ENCODE data around the gene NOP56.
A peak's percentile ranks its signal among the peaks of the same experiment; 100 is the strongest.
"Not testable (repeated sequence)": the region's sequence is repeated elsewhere in the genome, so short reads cannot be mapped to it uniquely, and the experiment has no call there.

The NOP56 gene

GRCh38 chr20:2682040-2682439 is 29.6 kb downstream of the NOP56 start:
- not testable (repeated sequence) for DNase-seq (ENCODE audit: low read depth in 2 of 2)

- not testable (repeated sequence) for DNase-seq (ENCODE audit: low read depth in 2 of 2)
These were observed 32.4 kb downstream of the NOP56 start for GRCh38 chr20:2684817-2685216.

GRCh38 chr20:2687514-2687913 is 35.1 kb downstream of the NOP56 start:
- no peak for DNase-seq (ENCODE audit: low read depth in 2 of 2)

- peak; percentile 59 to 71 for DNase-seq (ENCODE audit: low read depth in 2 of 2)
These were observed 35.7 kb downstream of the NOP56 start for GRCh38 chr20:2688041-2688591.

- no peak for DNase-seq (ENCODE audit: low read depth in 2 of 2)
These were observed 37.8 kb downstream of the NOP56 start for GRCh38 chr20:2690213-2690612.

- no peak for DNase-seq (ENCODE audit: low read depth in 2 of 2)
These were observed 38.3 kb downstream of the NOP56 start for GRCh38 chr20:2690718-2691117.

GRCh38 chr20:2691127-2691526 is 38.7 kb downstream of the NOP56 start:
- no peak for DNase-seq (ENCODE audit: low read depth in 2 of 2)

- no peak for DNase-seq (ENCODE audit: low read depth in 2 of 2)
These were observed 39.2 kb downstream of the NOP56 start for GRCh38 chr20:2691663-2692035.

GRCh38 chr20:2692036-2692885 is 39.8 kb downstream of the NOP56 start, which contains the start of gene EBF4:
EBF4 (plus strand) TSS chr20:2692780; CDS start chr20:2693646, 866 bp downstream.
- DNase-seq (ENCODE audit: low read depth in 2 of 2) = peak in 1 of 2 donors; percentile 38

- DNase-seq (ENCODE audit: low read depth in 2 of 2) = no peak
These were observed 40.5 kb downstream of the NOP56 start for GRCh38 chr20:2692886-2693285.

GRCh38 chr20:2693286-2694007 is 41.0 kb downstream of the NOP56 start:
- DNase-seq (ENCODE audit: low read depth in 2 of 2) = peak; percentile 8 to 61

GRCh38 chr20:2694008-2694471 is 41.6 kb downstream of the NOP56 start:
- DNase-seq (ENCODE audit: low read depth in 2 of 2) = no peak

GRCh38 chr20:2694519-2694918 is 42.1 kb downstream of the NOP56 start:
- DNase-seq (ENCODE audit: low read depth in 2 of 2) = no peak

GRCh38 chr20:2695206-2695983 is 43.0 kb downstream of the NOP56 start:
- DNase-seq (ENCODE audit: low read depth in 2 of 2) = no peak

GRCh38 chr20:2695984-2696525 is 43.6 kb downstream of the NOP56 start:
- not testable (repeated sequence) for DNase-seq (ENCODE audit: low read depth in 2 of 2)

- DNase-seq (ENCODE audit: low read depth in 2 of 2) = no peak
These were observed 44.2 kb downstream of the NOP56 start for GRCh38 chr20:2696646-2697045.

GRCh38 chr20:2697768-2698167 is 45.3 kb downstream of the NOP56 start:
- DNase-seq (ENCODE audit: low read depth in 2 of 2) = no peak

- DNase-seq (ENCODE audit: low read depth in 2 of 2) = no peak
These were observed 45.9 kb downstream of the NOP56 start for GRCh38 chr20:2698186-2698817.

GRCh38 chr20:2698912-2699311 is 46.5 kb downstream of the NOP56 start:
- no peak for DNase-seq (ENCODE audit: low read depth in 2 of 2)

GRCh38 chr20:2699775-2700413 is 47.5 kb downstream of the NOP56 start:
- DNase-seq (ENCODE audit: low read depth in 2 of 2) = no peak
